H1 (cell line): ENCODE data around the gene HRH3. TPM values are rescaled to one million over a fixed set of nuclear protein-coding genes. Genes with fewer than 3 reads are reported as not detected.

ENCODE experiments used
- CTCF ChIA-PET: fragments of 300-600 bp; sonication (Branson Sonifier 250); formaldehyde crosslinking; loops from one replicate; lab custom pipeline; 2021; ENCODE audit not compliant: partially characterized antibody; lab: Charles Lee
- POLR2A ChIA-PET: fragments of 300-600 bp; sonication (Branson Sonifier 250); formaldehyde crosslinking; loops from one replicate; lab custom pipeline; 2021; ENCODE audit warnings: inconsistent platforms; ENCODE audit not compliant: partially characterized antibody; lab: Charles Lee
- DNase-seq, 2 experiments: peaks; one replicate each; pipeline versions ENCODE4 v3.0.0 to v3.0.0-alpha.2; 2010 to 2022; ENCODE audit warnings: low spot score in 2 of 2, low read depth in 1 of 2, mixed read lengths in 1 of 2
- FAIRE-seq: peaks from 2 replicates; lab custom pipeline; 2011; peaks lifted over from hg19 to GRCh38; lab: Jason Lieb, UNC
- H2AFZ ChIP-seq: 2 replicates; pipeline ENCODE4 v1.8.1; 2012; ENCODE audit warnings: low read length, inconsistent platforms
- H2AK5ac ChIP-seq: 2 replicates; pipeline ENCODE4 v1.6.1; 2013; ENCODE audit warnings: low read depth, low read length
- H2BK120ac ChIP-seq: replicated peaks from 2 replicates; pipeline ENCODE3; 2013; ENCODE audit warnings: low read depth, low read length, inconsistent platforms
- H2BK12ac ChIP-seq: 2 replicates; pipeline ENCODE4 v1.6.1; 2013; ENCODE audit warnings: low read depth, low read length
- H2BK15ac ChIP-seq: 2 replicates; pipeline ENCODE4 v1.6.1; 2013; ENCODE audit warnings: low read length
- H2BK20ac ChIP-seq: 2 replicates; pipeline ENCODE4 v1.6.1; 2013; ENCODE audit warnings: low read length
- H2BK5ac ChIP-seq: 2 replicates; pipeline ENCODE4 v1.6.1; 2013; ENCODE audit warnings: low read depth, low read length
- H3K14ac ChIP-seq: 2 replicates; pipeline ENCODE4 v1.6.1; 2013; ENCODE audit warnings: inconsistent platforms; ENCODE audit not compliant: insufficient read length
- H3K18ac ChIP-seq: 2 replicates; pipeline ENCODE4 v1.6.1; 2013; ENCODE audit warnings: low read length; ENCODE audit errors: extremely low read depth
- H3K23ac ChIP-seq: 2 replicates; pipeline ENCODE4 v1.6.1; 2013; ENCODE audit warnings: inconsistent platforms; ENCODE audit not compliant: insufficient read length
- H3K23me2 ChIP-seq: 2 replicates; pipeline ENCODE4 v1.6.1; 2013; ENCODE audit warnings: low read depth, low read length
- H3K27ac ChIP-seq: 2 replicates; pipeline ENCODE4 v1.6.1; 2011; ENCODE audit warnings: low read depth, low read length, inconsistent platforms
- H3K27me3 ChIP-seq, 4 experiments: replicated peaks in 1 of 4; 1 replicate in 1 of 4; 2 replicates in 3 of 4; pipeline versions ENCODE4 v1.6.1 to v1.8.1; 2011 to 2013; ENCODE audit warnings: low read length in 3 of 4, mild to moderate bottlenecking in 3 of 4, inconsistent platforms in 2 of 4, mixed read lengths in 2 of 4, moderate library complexity in 1 of 4; ENCODE audit not compliant: control insufficient read depth in 3 of 4, insufficient read depth in 3 of 4; ENCODE audit errors: extremely low read depth in 1 of 4
- H3K36me3 ChIP-seq, 4 experiments: 2 replicates each; pipeline versions ENCODE4 v1.6.1 to v1.8.1; 2011 to 2013; ENCODE audit warnings: mild to moderate bottlenecking in 4 of 4, low read length in 3 of 4, moderate library complexity in 2 of 4, control low read depth in 1 of 4, inconsistent platforms in 1 of 4; ENCODE audit not compliant: insufficient read depth in 4 of 4, control insufficient read depth in 2 of 4
- H3K4ac ChIP-seq: replicated peaks from 2 replicates; pipeline ENCODE3; 2013; ENCODE audit warnings: low read length, low read depth, mixed read lengths, inconsistent platforms; ENCODE audit not compliant: insufficient read length
- H3K4me1 ChIP-seq, 4 experiments: replicated peaks in 1 of 4; 1 replicate in 1 of 4; 2 replicates in 3 of 4; pipeline versions ENCODE4 v1.6.1 to v1.8.1; 2011 to 2013; ENCODE audit warnings: low read length in 3 of 4, inconsistent platforms in 2 of 4, mixed read lengths in 1 of 4; ENCODE audit not compliant: insufficient read depth in 4 of 4, control insufficient read depth in 3 of 4
- H3K4me2 ChIP-seq, 2 experiments: 2 replicates each; pipeline versions ENCODE4 v1.6.1 to v1.8.1; 2011 to 2013; ENCODE audit warnings: low read depth in 2 of 2, low read length in 2 of 2, control low read depth in 1 of 2, inconsistent platforms in 1 of 2, mild to moderate bottlenecking in 1 of 2; ENCODE audit not compliant: insufficient read depth in 1 of 2
- H3K4me3 ChIP-seq, 4 experiments: fragments of 200-600, 300-600 bp in 1 of 4; sonication (generic), shearing (Covaris generic), sonication (Bioruptor Twin) in 1 of 4; 2 replicates each; pipeline versions ENCODE4 v1.5.1 to v1.8.1; 2011 to 2016; ENCODE audit warnings: low read length in 4 of 4, low read depth in 3 of 4, control low read depth in 2 of 4, inconsistent platforms in 2 of 4, mild to moderate bottlenecking in 2 of 4, mixed read lengths in 1 of 4, moderate library complexity in 1 of 4; ENCODE audit not compliant: insufficient read depth in 2 of 4; ENCODE audit errors: extremely low read depth in 1 of 4
- H3K56ac ChIP-seq: replicated peaks from 2 replicates; pipeline ENCODE3; 2013; ENCODE audit warnings: low read depth, mild to moderate bottlenecking, mixed read lengths, low read length, inconsistent platforms; ENCODE audit not compliant: insufficient read length
- H3K79me1 ChIP-seq: 2 replicates; pipeline ENCODE4 v1.6.1; 2013; ENCODE audit warnings: low read depth, low read length, control low read depth
- H3K79me2 ChIP-seq, 2 experiments: 2 replicates each; pipeline versions ENCODE4 v1.6.1 to v1.8.1; 2012 to 2013; ENCODE audit warnings: low read length in 2 of 2, mild to moderate bottlenecking in 2 of 2, inconsistent platforms in 1 of 2; ENCODE audit not compliant: insufficient read depth in 2 of 2, control insufficient read depth in 1 of 2
- H3K9ac ChIP-seq, 4 experiments: replicated peaks in 1 of 4; 1 replicate in 1 of 4; 2 replicates in 3 of 4; pipeline versions ENCODE4 v1.6.1 to v1.8.1; 2011 to 2013; ENCODE audit warnings: low read depth in 3 of 4, low read length in 3 of 4, control low read depth in 2 of 4, mild to moderate bottlenecking in 2 of 4, moderate library complexity in 2 of 4, inconsistent platforms in 1 of 4; ENCODE audit errors: extremely low read depth in 1 of 4
- H3K9me3 ChIP-seq, 2 experiments: 2 replicates each; pipeline versions ENCODE4 v1.6.1 to v1.8.1; 2012 to 2013; ENCODE audit warnings: mild to moderate bottlenecking in 2 of 2, moderate library complexity in 2 of 2, control low read depth in 1 of 2, inconsistent platforms in 1 of 2, low read depth in 1 of 2, low read length in 1 of 2, mixed read lengths in 1 of 2; ENCODE audit not compliant: insufficient read depth in 2 of 2
- H4K20me1 ChIP-seq, 2 experiments: replicated peaks in 1 of 2; 2 replicates each; pipeline versions ENCODE3 to v1.8.1; 2011 to 2013; ENCODE audit warnings: inconsistent platforms in 2 of 2, low read length in 2 of 2, mild to moderate bottlenecking in 1 of 2; ENCODE audit not compliant: insufficient read depth in 2 of 2, control insufficient read depth in 1 of 2
- H4K5ac ChIP-seq: 2 replicates; pipeline ENCODE4 v1.6.1; 2013; ENCODE audit warnings: low read length, low read depth, mixed read lengths, inconsistent platforms; ENCODE audit not compliant: insufficient read length
- H4K8ac ChIP-seq: 2 replicates; pipeline ENCODE4 v1.8.0; 2013; ENCODE audit warnings: mild to moderate bottlenecking, moderate library complexity, low read length, inconsistent platforms; ENCODE audit not compliant: insufficient read depth; ENCODE audit errors: extremely low read depth
- H4K91ac ChIP-seq: replicated peaks from 2 replicates; pipeline ENCODE3; 2013; ENCODE audit warnings: low read length, mixed read lengths, inconsistent platforms; ENCODE audit not compliant: insufficient read length
- ATF2 ChIP-seq: IDR thresholded peaks from 2 replicates; pipeline ENCODE4 v1.6.1; 2012; ENCODE audit warnings: low read length, inconsistent platforms
- CHD1 ChIP-seq: IDR thresholded peaks from 2 replicates; pipeline ENCODE4 v1.6.1; 2012; ENCODE audit warnings: low read depth, low read length, improper control_type of control experiment
- EGR1 ChIP-seq: IDR thresholded peaks from 2 replicates; pipeline ENCODE4 v1.6.1; 2011; ENCODE audit warnings: low read depth, low read length, borderline replicate concordance
- GTF2F1 ChIP-seq: IDR thresholded peaks from 2 replicates; pipeline ENCODE4 v1.6.1; 2012; ENCODE audit warnings: low read depth, low read length, improper control_type of control experiment, borderline replicate concordance
- SIN3A ChIP-seq, 2 experiments: IDR thresholded peaks in 1 of 2; conservative IDR thresholded peaks in 1 of 2; 2 replicates each; pipeline ENCODE4 v1.6.1; 2011 to 2012; ENCODE audit warnings: low read length in 2 of 2, improper control_type of control experiment in 1 of 2, low read depth in 1 of 2, mild to moderate bottlenecking in 1 of 2
- SIRT6 ChIP-seq: IDR thresholded peaks from one replicate; pipeline ENCODE4 v1.7.1; 2012; ENCODE audit warnings: low read length, inconsistent platforms
- TAF1 ChIP-seq: IDR thresholded peaks from 2 replicates; pipeline ENCODE4 v1.6.1; 2011; ENCODE audit warnings: mild to moderate bottlenecking, low read depth, low read length
- TAF7 ChIP-seq: optimal IDR thresholded peaks from 2 replicates; pipeline ENCODE3; 2011; ENCODE audit warnings: low read depth, mild to moderate bottlenecking, inconsistent platforms, low read length, moderate library complexity, borderline replicate concordance
- ZNF274 ChIP-seq: IDR thresholded peaks from 2 replicates; pipeline ENCODE4 v1.7.0; 2012; ENCODE audit warnings: low read length, borderline replicate concordance; ENCODE audit errors: extremely low read depth
- WGBS, 2 experiments: shearing (Covaris generic) in 1 of 2; methylation state at CpG; one replicate each; pipeline versions ENCODE4 v1.1.6 to v1.1.7; 2013 to 2015; ENCODE audit warnings: low lambda C conversion rate in 2 of 2, mixed read lengths in 2 of 2, inconsistent platforms in 1 of 2, low coverage in 1 of 2, missing lambda C conversion rate in 1 of 2; ENCODE audit not compliant: insufficient replicate concordance in 2 of 2, insufficient coverage in 1 of 2, insufficient read length in 1 of 2; ENCODE audit errors: extremely low coverage in 1 of 2, missing lambda C conversion rate in 1 of 2; 5-methylcytosine and 5-hydroxymethylcytosine counted together
- polyA plus RNA-seq, 7 experiments: library from polyadenylated mRNA; depleted of rRNA in 3 of 7; stranded (reverse) in 5 of 7; unstranded in 2 of 7; fragments of >200 nt in 5 of 7; fragments of 200-250 nt in 2 of 7; gene quantifications; 1 replicate in 5 of 7; 2 replicates in 1 of 7; 4 replicates in 1 of 7; pipeline versions ENCODE4 v1.2.1 to v1.2.3, GENCODE V29; 2011 to 2013; ENCODE audit warnings: missing spikeins in 2 of 7, mixed read lengths in 2 of 7
- total RNA-seq: library from RNA; stranded (reverse); fragmentation: NEBNext Ultra II Directional; extraction: Animal tissue kit (Norgen Biotek cat#: 25700); gene quantifications from 2 replicates; pipeline ENCODE4 v1.2.1, GENCODE V29; 2021

Gene HRH3
- total and polyA plus RNA-seq, 2 of the 8 experiments (the other 6 are each of a cell fraction or from before 2014, with no cell fraction given), result 2.0 to 4.5 TPM

DNA sequence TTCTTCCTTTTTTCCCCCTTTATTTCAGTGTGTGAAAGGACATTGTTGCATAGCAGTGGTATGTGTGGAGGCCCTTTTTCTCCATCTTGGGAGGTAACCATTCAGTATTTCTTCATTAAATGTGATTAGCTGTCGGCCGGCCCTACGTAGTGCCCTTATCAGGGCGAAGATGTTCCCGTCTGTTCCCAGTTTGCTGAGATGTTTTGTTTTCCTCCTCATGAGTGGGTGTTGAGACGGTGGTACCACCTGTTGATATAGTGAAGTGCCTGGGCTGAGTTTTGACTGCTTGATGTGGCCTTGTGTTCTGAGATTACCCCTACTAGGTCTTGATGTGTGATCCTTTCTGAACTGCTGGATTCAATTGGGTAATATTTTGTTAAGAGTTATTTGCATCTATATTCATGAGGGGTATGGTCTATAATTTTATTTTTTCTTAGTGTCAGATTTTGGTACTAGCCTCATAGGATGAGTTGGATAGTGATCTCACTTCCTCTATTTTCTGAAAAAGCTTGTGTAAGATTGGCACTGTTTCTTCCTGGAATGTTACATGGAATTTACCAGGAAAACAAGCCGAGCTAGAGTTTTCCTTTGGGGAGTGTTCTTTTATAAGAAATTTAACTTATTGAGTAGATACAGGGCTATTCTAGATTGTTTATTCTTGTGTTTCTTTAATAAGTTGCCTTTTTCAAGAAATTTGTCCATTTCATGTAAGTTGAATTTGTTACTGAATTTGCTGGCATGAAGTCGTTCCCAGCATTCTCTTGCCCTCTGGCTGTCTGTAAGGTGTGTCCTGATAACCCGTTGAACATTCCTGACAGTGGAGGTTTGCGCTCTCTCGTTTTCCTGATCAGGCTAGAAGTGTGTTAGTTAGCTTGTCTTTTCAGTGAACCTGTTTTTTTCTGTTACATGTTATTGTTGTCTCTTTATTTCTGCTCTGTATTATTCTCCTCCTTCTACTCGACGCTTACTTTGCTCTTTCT is 32.9 kb downstream of the HRH3 start:
- Histone ChIP-seq H3K4me3 (no peak overlapping the region), H2BK12ac (no peak overlapping the region), H4K5ac (no peak overlapping the region), H3K27me3 (no peaks in the 10 kb centered on the region), H3K79me1 (peaks cover 13% of the 10 kb centered on the region; the same call in 1 of the 2 replicates), H2BK120ac (no peak overlapping the region), H4K91ac (no peak overlapping the region), H3K4ac (no peak overlapping the region), H3K23ac (no peak overlapping the region), H2BK5ac (no peak overlapping the region), H2AK5ac (no peak overlapping the region), H3K36me3 (no peaks in the 10 kb centered on the region; a peak in 1 of 8 replicates), H3K9ac (0 out of 7 replicates have a peak overlapping the region, but pooled peaks of 1 of the 4 experiments have one; percentile 15), H3K14ac (no peak overlapping the region), H3K18ac (no peak overlapping the region), H3K79me2 (peaks cover 6 to 34% of the 10 kb centered on the region in 2 experiments; a peak in 3 of 4 replicates), H3K9me3 (no peaks in the 10 kb centered on the region), H2BK15ac (no peak overlapping the region), H3K4me1 (peaks cover 0 to 5% (median 1%) of the 10 kb centered on the region in 4 experiments; a peak in 3 of 7 replicates), H4K8ac (no peak overlapping the region), H2BK20ac (no peak overlapping the region), H2AFZ (no peak overlapping the region), H3K56ac (no peak overlapping the region), H3K27ac (no peak overlapping the region), H4K20me1 (peaks cover 4 to 5% of the 10 kb centered on the region in 2 experiments), H3K23me2 (peaks cover 3% of the 10 kb centered on the region), H3K4me2 (no peak overlapping the region)
- POLR2A ChIA-PET, result interaction anchor here (1.1 kb wide), 1 partner anchor 26 kb away, joined by 3 read pairs; no protein-coding TSS in a partner anchor
- DNase-seq, result no peak
- no peak for FAIRE-seq
- WGBS, 2 experiments, result 93% methylated on average over 13 of the region's 13 CpGs; no CpG with 5 or more reads in 1 of the 2 experiments
- CTCF ChIA-PET, result interaction anchor here (1.1 kb wide), 1 partner anchor 12 kb away, joined by 3 read pairs; no protein-coding TSS in a partner anchor
- no peak for TF ChIP-seq TAF1
- TF ChIP-seq SIN3A (conservative IDR thresholded peaks at IDR 0.05 in 1 of 2, IDR thresholded peaks at IDR 0.05 in 1 of 2; ENCODE audit: low read depth in 1 of 2, low read length in 2 of 2), result no peak
- no peak for TF ChIP-seq EGR1
- TF ChIP-seq CHD1, result no peak
- TF ChIP-seq SIRT6, result no peak
- no peak for TF ChIP-seq ATF2
- no peak for TF ChIP-seq GTF2F1
- no peak for TF ChIP-seq TAF7
- TF ChIP-seq ZNF274, result no peak
